ENCODE data around the gene OR10T2.

GRCh38 chr1:158434741-158435140 is 35.5 kb upstream of the OR10T2 start:
- no peak for TF ChIP-seq POLR2A (IDR thresholded peaks at IDR 0.05)
- no peak for TF ChIP-seq CTCF (IDR thresholded peaks at IDR 0.05)
- no peak for TF ChIP-seq POLR2AphosphoS5 (IDR thresholded peaks at IDR 0.05)
- TF ChIP-seq EP300 (IDR thresholded peaks at IDR 0.05), result no peak
